Esophagus (tissue), 2 donors: ENCODE data around the gene TLCD1. TPM values are rescaled to one million over a fixed set of nuclear protein-coding genes. Genes with fewer than 3 reads are reported as not detected.

Source experiments
- H3K27ac ChIP-seq, 2 donors: one replicate each; pipeline ENCODE4 v1.5.1; 2013; ENCODE audit warnings: low read depth in 2 of 2, mild to moderate bottlenecking in 2 of 2, inconsistent platforms in 1 of 2, low read length in 1 of 2, moderate library complexity in 1 of 2
- H3K27me3 ChIP-seq, 2 donors: one replicate each; pipeline ENCODE4 v1.6.1; 2013; ENCODE audit warnings: low read length in 2 of 2, control low read depth in 1 of 2, mild to moderate bottlenecking in 1 of 2; ENCODE audit not compliant: insufficient read depth in 2 of 2, control insufficient read depth in 1 of 2
- H3K36me3 ChIP-seq, 2 donors: one replicate each; pipeline ENCODE4 v1.6.1; 2013; ENCODE audit warnings: low read length in 1 of 2; ENCODE audit not compliant: control insufficient read depth in 2 of 2, insufficient read depth in 2 of 2
- H3K4me1 ChIP-seq, 2 donors: one replicate each; pipeline ENCODE4 v1.6.1; 2013; ENCODE audit warnings: low read length in 1 of 2; ENCODE audit not compliant: control insufficient read depth in 2 of 2, insufficient read depth in 2 of 2
- H3K4me3 ChIP-seq, 2 donors: one replicate each; pipeline ENCODE4 v1.5.1; 2013; ENCODE audit warnings: low read length in 2 of 2, mild to moderate bottlenecking in 2 of 2, low read depth in 1 of 2, moderate library complexity in 1 of 2
- H3K9me3 ChIP-seq, 2 donors: one replicate each; pipeline ENCODE4 v1.6.1; 2013; ENCODE audit warnings: mild to moderate bottlenecking in 2 of 2, low read depth in 1 of 2, low read length in 1 of 2, moderate library complexity in 1 of 2; ENCODE audit not compliant: control insufficient read depth in 2 of 2, insufficient read depth in 1 of 2
- WGBS, 2 donors: extraction: QIAGEN DNeasy Blood & Tissue Kit; methylation state at CpG; one replicate each; pipeline ENCODE4 v1.1.7; 2013; 5-methylcytosine and 5-hydroxymethylcytosine counted together
- polyA plus RNA-seq, 2 donors: library from polyadenylated mRNA; stranded (reverse); fragments of 200-250 nt; gene quantifications; one replicate each; pipeline ENCODE4 v1.2.3, GENCODE V29; 2013
- donor health status: healthy with polysubstance abuse.
- donor health status: Bipolar disorder and iron deficiency.

Gene TLCD1
- polyA plus RNA-seq, 2 donors: 12.5 to 16.9 TPM

- Histone ChIP-seq H3K27me3 (no peaks in the 10 kb centered on the region), H3K36me3 (peaks cover 10 to 26% of the 10 kb centered on the region in 2 donors), H3K27ac (no peak overlapping the region), H3K9me3 (no peaks in the 10 kb centered on the region), H3K4me3 (no peak overlapping the region), H3K4me1 (no peaks in the 10 kb centered on the region)
- WGBS, 2 donors: 58 to 65% methylated on average over 6 to 7 of the region's 7 CpGs
Observed at GRCh38 chr17:28706471-28707338, 19.3 kb downstream of the TLCD1 start.

- no peaks in the 10 kb centered on the region for H3K27me3 ChIP-seq
- H3K4me1 ChIP-seq: no peaks in the 10 kb centered on the region
- 71 to 73% methylated on average over 10 of the region's 10 CpGs for WGBS, 2 donors
- no peak overlapping the region for H3K27ac ChIP-seq
- H3K36me3 ChIP-seq: peaks cover 19 to 35% of the 10 kb centered on the region in 2 donors
- H3K4me3 ChIP-seq: no peak overlapping the region
- H3K9me3 ChIP-seq: no peaks in the 10 kb centered on the region
Observed at GRCh38 chr17:28705728-28706334, 20.2 kb downstream of the TLCD1 start.

GRCh38 chr17:28705074-28705659 is 20.9 kb downstream of the TLCD1 start:
- H3K27me3 ChIP-seq: no peaks in the 10 kb centered on the region
- H3K27ac ChIP-seq: no peak overlapping the region
- peaks cover 26 to 41% of the 10 kb centered on the region in 2 donors for H3K36me3 ChIP-seq
- 71 to 74% methylated on average over 5 of the region's 5 CpGs for whole genome bisulfite sequencing, 2 donors
- no peak overlapping the region for H3K4me3 ChIP-seq
- H3K9me3 ChIP-seq: no peaks in the 10 kb centered on the region
- H3K4me1 ChIP-seq: no peaks in the 10 kb centered on the region

GRCh38 chr17:28704219-28704858 is 21.7 kb downstream of the TLCD1 start:
- WGBS, 2 donors: 87 to 89% methylated on average over 14 of the region's 14 CpGs
- Histone ChIP-seq H3K4me3 (no peak overlapping the region), H3K36me3 (peaks cover 34 to 50% of the 10 kb centered on the region in 2 donors)

GRCh38 chr17:28703552-28704218 is 22.3 kb downstream of the TLCD1 start:
- no peaks in the 10 kb centered on the region for H3K9me3 ChIP-seq
- H3K4me1 ChIP-seq: no peaks in the 10 kb centered on the region
- peaks cover 39 to 56% of the 10 kb centered on the region in 2 donors for H3K36me3 ChIP-seq
- no peak overlapping the region for H3K4me3 ChIP-seq
- H3K27ac ChIP-seq: no peak overlapping the region
- H3K27me3 ChIP-seq: no peaks in the 10 kb centered on the region
- WGBS, 2 donors: 81 to 87% methylated on average over 16 of the region's 16 CpGs

More at GRCh38 chr17:28704219-28704858, 21.7 kb downstream of the TLCD1 start:
- Histone ChIP-seq H3K4me1 (no peaks in the 10 kb centered on the region), H3K9me3 (no peaks in the 10 kb centered on the region), H3K27ac (no peak overlapping the region), H3K27me3 (no peaks in the 10 kb centered on the region)

- no peak overlapping the region for H3K27ac ChIP-seq
Observed at GRCh38 chr17:28702752-28703150, 23.3 kb downstream of the TLCD1 start.

GRCh38 chr17:28702026-28702751 is 23.8 kb downstream of the TLCD1 start:
- H3K4me1 ChIP-seq: no peaks in the 10 kb centered on the region
- no peaks in the 10 kb centered on the region for H3K27me3 ChIP-seq
- peaks cover 50 to 69% of the 10 kb centered on the region in 2 donors for H3K36me3 ChIP-seq
- no peak overlapping the region for H3K4me3 ChIP-seq
- H3K27ac ChIP-seq: no peak overlapping the region
- H3K9me3 ChIP-seq: no peaks in the 10 kb centered on the region
- WGBS, 2 donors: 64 to 73% methylated on average over 10 of the region's 10 CpGs

More at GRCh38 chr17:28702752-28703150, 23.3 kb downstream of the TLCD1 start:
- Histone ChIP-seq H3K27me3 (no peaks in the 10 kb centered on the region), H3K36me3 (peaks cover 46 to 65% of the 10 kb centered on the region in 2 donors), H3K9me3 (no peaks in the 10 kb centered on the region), H3K4me3 (no peak overlapping the region), H3K4me1 (no peaks in the 10 kb centered on the region)
- 65% methylated on average over 3 of the region's 3 CpGs for WGBS, 2 donors

GRCh38 chr17:28700830-28701492 is 25.1 kb downstream of the TLCD1 start:
- Histone ChIP-seq H3K36me3 (peaks cover 56 to 79% of the 10 kb centered on the region in 2 donors), H3K27ac (no peak overlapping the region), H3K4me1 (no peaks in the 10 kb centered on the region), H3K27me3 (no peaks in the 10 kb centered on the region), H3K9me3 (no peaks in the 10 kb centered on the region), H3K4me3 (no peak overlapping the region)
- 90 to 93% methylated on average over 10 of the region's 10 CpGs for WGBS, 2 donors
